BJ (cell line): ENCODE results near the gene XRCC4. TPM values are rescaled to one million over a fixed set of nuclear protein-coding genes. Genes with fewer than 3 reads are reported as not detected.
"Not testable (repeated sequence)": the region's sequence is repeated elsewhere in the genome, so short reads cannot be mapped to it uniquely, and the experiment has no call there.

Experiments
- CTCF ChIA-PET: fragments of 350-600 bp; formaldehyde crosslinking; extraction: SDS; loops from one replicate; lab custom pipeline; 2021; ENCODE audit warnings: antibody characterized with exemption, inconsistent platforms; lab: Yijun Ruan, JAX
- POLR2A ChIA-PET: fragments of 300-600 bp; sonication (Branson Sonifier 250); formaldehyde crosslinking; extraction: SDS; loops from one replicate; lab custom pipeline; 2021; ENCODE audit warnings: antibody characterized with exemption; lab: Charles Lee
- DNase-seq: peaks from one replicate; pipeline ENCODE4 v3.0.0-alpha.2; 2011; ENCODE audit warnings: low read depth
- H3K27me3 ChIP-seq: 2 replicates; pipeline ENCODE4 v1.6.0; 2011; ENCODE audit warnings: low read length; ENCODE audit not compliant: control insufficient read depth, insufficient read depth
- H3K36me3 ChIP-seq: 2 replicates; pipeline ENCODE4 v1.5.1; 2011; ENCODE audit warnings: low read length; ENCODE audit not compliant: control insufficient read depth, insufficient read depth
- H3K4me3 ChIP-seq: 2 replicates; pipeline ENCODE4 v1.5.1; 2011; ENCODE audit warnings: low read depth, mild to moderate bottlenecking, control low read depth, low read length
- CTCF ChIP-seq: IDR thresholded peaks from 2 replicates; pipeline ENCODE4 v1.5.1; 2011; ENCODE audit warnings: low read depth, mild to moderate bottlenecking, control low read depth, inconsistent platforms, low read length, moderate library complexity; ENCODE audit not compliant: insufficient read depth
- polyA plus RNA-seq: library from polyadenylated mRNA; depleted of rRNA; stranded (reverse); fragments of >200 nt; gene quantifications from 2 replicates; pipeline ENCODE4 v1.2.3, GENCODE V29; 2011

The XRCC4 gene
- polyA plus RNA-seq, 1 experiment: 1.6 TPM

GRCh38 chr5:83149671-83150070 lies 72.3 kb downstream of the XRCC4 start:
- H3K36me3 ChIP-seq: no peaks in the 10 kb centered on the region
- POLR2A ChIA-PET: no interaction called here
- TF ChIP-seq CTCF: no peak
- H3K4me3 ChIP-seq: no peak overlapping the region
- H3K27me3 ChIP-seq: no peaks in the 10 kb centered on the region
- CTCF ChIA-PET: no interaction called here
- DNase-seq: no peak

GRCh38 chr5:83151821-83152220 lies 74.5 kb downstream of the XRCC4 start:
- CTCF ChIA-PET: no interaction called here
- POLR2A ChIA-PET: no interaction called here

GRCh38 chr5:83152996-83153395 lies 75.6 kb downstream of the XRCC4 start:
- POLR2A ChIA-PET, DNase-seq, H3K36me3 ChIP-seq, H3K4me3 ChIP-seq, H3K27me3 ChIP-seq: not testable (repeated sequence)
- CTCF ChIA-PET: interaction anchor here (0.6 kb wide), 1 partner anchor 306 kb away, joined by 3 read pairs; no protein-coding TSS in a partner anchor

More at GRCh38 chr5:83151821-83152220, 74.5 kb downstream of the XRCC4 start:
- DNase-seq: no peak
- H3K27me3 ChIP-seq: no peaks in the 10 kb centered on the region
- H3K36me3 ChIP-seq: no peaks in the 10 kb centered on the region
- TF ChIP-seq CTCF: no peak
- no peak overlapping the region for H3K4me3 ChIP-seq

GRCh38 chr5:83156001-83156400 lies 78.7 kb downstream of the XRCC4 start:
- H3K4me3 ChIP-seq: no peak overlapping the region
- no peak for DNase-seq
- ChIA-PET POLR2A (no interaction called here), CTCF (no interaction called here)
- no peak for TF ChIP-seq CTCF
- H3K36me3 ChIP-seq: no peaks in the 10 kb centered on the region
- no peaks in the 10 kb centered on the region for H3K27me3 ChIP-seq

- TF ChIP-seq CTCF: no peak
- H3K4me3 ChIP-seq: no peak overlapping the region
- no peaks in the 10 kb centered on the region for H3K36me3 ChIP-seq
- POLR2A ChIA-PET: no interaction called here
- no peaks in the 10 kb centered on the region for H3K27me3 ChIP-seq
- no peak for DNase-seq
- CTCF ChIA-PET: no interaction called here
Observed at GRCh38 chr5:83157163-83157562, 79.8 kb downstream of the XRCC4 start.

GRCh38 chr5:83162601-83163000 lies 85.3 kb downstream of the XRCC4 start:
- H3K27me3 ChIP-seq: no peaks in the 10 kb centered on the region
- H3K4me3 ChIP-seq: no peak overlapping the region
- TF ChIP-seq CTCF: no peak
- ChIA-PET POLR2A (no interaction called here), CTCF (no interaction called here)
- DNase-seq: no peak
- H3K36me3 ChIP-seq: no peaks in the 10 kb centered on the region
